HG03159 (cell line): ENCODE data around the gene RRP7A.
"Not testable (repeated sequence)": the region's sequence is repeated elsewhere in the genome, so short reads cannot be mapped to it uniquely, and the experiment has no call there.

Source experiments
- ATAC-seq: cut with Tn5 transposase; IDR thresholded peaks from one replicate; pipeline ENCODE4 v1.9.1; 2021; ENCODE audit warnings: mild to moderate bottlenecking, moderate library complexity; ENCODE audit not compliant: unreplicated experiment

Gene RRP7A

DNA sequence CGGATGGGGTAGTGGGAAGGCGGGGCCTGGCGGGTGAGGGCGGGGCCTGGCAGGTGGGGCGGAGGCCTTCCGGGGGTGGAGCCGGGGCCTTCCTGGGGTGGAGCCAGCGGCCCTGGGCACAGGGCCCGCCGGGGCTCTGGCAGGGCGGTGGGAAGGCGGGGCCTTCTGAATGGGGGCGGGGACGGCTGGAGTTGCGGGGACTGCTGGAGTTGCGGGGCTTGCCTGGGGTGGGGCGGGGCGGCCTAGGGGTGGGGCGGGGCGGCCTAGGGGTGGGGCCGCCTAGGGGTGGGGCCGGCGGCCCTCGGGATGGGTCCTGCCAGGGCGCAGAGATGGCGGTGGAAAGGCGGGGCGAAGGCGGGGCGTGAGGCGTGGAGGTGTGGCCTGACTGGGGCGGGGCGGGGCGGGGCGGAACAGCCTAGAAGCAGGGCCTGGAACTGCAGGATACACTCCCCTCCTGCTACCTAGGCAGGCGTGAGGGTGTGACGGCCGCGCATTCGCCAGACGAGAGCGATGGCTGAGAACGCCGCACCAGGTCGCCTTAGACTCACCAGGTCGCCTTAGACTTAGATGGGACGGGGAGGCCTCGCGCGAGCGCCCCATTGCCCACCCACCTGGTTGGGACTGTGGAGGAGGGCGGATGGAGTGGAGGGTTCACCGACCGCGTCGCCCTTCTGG lies 19.3 kb downstream of the RRP7A start:
- ATAC-seq = peak; percentile 66

DNA sequence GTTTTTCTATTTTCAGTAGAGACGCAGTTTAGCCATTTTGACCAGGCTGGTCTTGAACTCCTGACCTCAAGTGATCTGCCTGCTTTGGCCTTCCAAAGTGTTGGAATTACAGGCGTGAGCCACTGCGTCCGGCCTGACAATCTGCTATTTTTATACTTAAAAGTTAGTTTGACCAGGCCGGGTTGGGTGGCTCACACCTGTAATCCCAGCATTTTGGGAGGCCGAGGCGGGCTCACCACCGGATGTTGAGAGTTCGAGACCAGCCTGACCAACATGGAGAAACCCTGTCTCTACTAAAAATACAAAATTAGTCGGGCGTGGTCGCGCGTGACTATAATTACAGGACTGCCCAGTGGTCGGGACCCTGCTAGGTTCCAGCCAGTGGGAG lies 19.8 kb downstream of the RRP7A start:
- not testable (repeated sequence) for ATAC-seq

DNA sequence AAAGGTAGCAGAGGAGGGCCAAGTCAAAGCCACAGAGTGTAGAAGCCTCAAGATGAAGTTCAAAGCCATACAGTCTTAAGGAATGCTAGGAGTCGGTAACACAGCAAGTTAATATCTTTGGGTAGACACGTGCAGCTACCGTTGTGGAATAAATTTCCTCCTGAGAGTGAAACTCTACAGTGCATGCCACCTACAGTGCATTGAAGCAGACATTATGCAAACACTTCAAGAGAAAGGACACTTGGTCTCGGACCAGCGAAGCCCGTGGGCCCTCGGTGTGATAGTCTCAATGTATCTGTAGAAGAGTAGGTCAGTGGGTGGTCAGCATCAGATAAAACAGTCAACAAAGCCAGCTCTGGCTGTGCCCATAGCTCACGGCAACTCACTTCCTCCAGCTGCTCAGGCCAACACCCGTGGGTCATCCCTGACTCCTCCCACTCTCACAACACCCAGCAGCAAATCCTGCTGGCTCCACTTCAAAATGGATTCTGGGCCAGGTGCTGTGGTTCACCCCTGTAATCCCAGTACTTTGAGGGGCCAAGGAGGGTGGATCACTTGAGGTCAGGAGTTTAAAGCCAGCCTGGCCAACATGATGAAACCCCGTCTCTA lies 24.0 kb downstream of the RRP7A start:
- not testable (repeated sequence) for ATAC-seq

DNA sequence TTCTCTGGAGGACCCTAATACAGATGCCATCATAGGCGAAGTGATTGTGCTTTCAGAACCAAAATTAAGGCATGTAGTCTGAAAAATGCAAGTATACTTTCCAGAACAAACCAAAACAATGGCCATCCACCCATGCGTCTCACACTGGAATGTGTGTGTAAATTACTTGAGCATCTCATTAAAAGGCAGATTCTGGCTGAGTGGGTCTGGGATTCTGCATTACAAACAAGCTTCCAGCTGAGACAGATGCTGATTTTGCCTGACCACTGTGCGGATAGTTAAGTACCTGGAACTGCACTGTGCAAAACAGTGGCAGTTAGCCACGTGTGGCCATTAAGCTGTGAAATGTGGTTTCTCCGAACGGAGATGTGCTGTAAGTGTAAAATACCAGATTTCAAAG lies 26.2 kb downstream of the RRP7A start:
- no peak for ATAC-seq

DNA sequence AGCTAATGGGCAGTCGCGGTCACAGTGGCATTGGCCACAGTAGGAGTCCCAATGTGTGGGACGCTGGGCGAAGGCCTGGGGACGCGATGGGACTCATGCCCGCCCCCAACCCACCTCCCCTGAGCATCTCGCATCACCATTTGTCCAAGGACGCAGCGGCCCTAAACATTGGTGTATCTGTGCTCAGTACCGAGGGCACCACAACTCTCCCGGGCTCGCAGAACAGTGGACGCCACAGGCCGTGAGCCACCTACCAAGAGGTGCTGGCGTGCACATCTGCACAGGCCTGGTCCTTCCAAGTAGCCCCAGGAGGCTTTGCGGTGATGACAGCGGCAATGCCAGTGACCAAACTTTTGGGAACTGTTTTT lies 27.3 kb downstream of the RRP7A start:
- ATAC-seq = no peak

DNA sequence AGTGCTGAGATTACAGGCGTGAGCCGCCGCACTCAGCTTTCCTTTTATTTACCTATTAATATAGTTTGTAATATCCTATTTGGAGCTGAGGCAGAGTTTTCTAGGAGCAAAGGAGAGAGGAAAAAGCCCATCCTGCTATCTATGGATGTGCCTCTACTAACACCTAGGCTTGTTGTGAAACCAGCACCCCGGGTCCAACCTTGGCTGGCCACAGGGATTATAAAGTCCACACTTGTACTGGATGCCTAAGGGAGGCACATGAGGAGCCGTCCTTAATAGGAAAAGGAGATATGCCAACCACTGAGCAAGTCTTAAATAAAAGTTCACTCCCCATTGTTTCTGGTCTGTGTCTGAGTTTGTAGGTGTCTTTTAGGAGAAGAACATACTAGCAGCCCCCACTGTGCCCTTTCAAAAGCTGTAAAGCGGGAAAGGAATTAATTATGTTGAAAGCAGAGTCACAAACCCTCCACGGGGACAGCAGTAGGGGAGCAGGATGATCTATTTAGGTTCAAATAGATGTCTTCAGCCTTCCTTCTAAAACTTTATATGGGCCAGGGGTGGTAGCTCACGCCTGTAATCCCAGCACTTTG lies 29.3 kb downstream of the RRP7A start:
- no peak for ATAC-seq

DNA sequence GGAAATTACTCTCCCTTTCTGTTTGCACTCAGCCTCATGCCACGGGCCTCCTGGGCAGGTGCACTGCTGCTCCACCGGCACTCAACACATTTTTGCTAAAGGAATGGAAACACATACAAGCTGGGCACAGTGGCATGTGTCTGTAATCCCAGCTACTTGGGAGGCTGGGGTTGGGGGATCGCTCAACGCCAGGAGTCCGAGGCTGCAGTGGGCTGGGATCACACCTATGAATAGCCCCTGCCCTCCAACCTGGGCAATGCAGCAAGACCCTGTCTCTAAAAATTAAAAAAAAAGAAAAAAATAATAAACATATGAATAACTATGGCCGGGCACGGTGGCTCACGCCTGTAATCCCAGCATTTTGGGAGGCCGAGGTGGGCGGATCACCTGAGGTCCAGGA lies 30.6 kb downstream of the RRP7A start:
- no peak for ATAC-seq

DNA sequence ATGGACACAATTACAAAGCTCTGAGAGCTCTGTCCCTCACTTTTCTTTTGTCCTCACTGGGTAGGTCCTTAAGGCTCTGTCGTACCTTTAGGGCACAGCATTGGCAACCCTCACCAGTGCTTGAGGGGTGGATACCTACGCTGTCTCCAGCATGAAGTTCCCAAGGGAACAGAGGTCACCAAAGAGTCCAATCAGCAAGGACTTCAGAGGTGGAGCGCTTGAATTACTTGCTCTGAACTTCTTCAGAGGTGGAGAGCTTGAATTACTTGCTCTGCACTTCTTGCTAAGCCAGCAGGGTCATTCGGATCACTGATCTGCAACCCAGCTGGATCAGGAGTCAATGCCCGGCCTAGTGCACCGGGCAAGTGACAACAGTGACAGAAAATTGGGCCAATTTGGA lies 35.1 kb downstream of the RRP7A start:
- no peak for ATAC-seq

DNA sequence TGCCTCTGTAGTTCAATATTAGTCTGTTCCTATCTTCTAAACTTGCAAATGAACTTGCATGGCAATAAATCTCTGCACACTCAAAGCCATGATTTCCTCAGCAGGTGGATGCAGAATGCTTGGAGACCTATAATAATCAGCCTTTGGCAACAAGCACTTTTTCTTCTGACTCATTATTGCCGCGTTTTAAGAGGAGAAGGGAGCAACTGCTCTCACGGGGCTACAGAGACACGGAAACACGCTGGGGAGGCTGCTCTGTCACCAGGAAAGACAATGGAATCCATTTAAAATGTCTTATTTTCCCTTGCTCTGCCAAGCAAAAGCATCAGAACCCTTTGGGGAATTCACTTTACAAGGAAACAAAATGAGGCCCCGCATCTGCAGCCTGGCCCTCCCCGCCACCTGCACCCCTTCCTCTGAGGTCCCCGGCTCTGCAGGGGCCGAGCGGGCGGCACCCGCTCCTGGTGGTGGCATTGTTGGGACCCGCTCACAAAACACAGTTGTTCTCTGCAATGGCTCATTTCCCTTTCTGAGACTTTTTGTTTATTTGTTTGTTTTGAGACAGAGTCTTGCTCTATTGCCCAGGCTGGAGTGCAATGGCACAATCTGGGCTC lies 35.9 kb downstream of the RRP7A start:
- not testable (repeated sequence) for ATAC-seq

DNA sequence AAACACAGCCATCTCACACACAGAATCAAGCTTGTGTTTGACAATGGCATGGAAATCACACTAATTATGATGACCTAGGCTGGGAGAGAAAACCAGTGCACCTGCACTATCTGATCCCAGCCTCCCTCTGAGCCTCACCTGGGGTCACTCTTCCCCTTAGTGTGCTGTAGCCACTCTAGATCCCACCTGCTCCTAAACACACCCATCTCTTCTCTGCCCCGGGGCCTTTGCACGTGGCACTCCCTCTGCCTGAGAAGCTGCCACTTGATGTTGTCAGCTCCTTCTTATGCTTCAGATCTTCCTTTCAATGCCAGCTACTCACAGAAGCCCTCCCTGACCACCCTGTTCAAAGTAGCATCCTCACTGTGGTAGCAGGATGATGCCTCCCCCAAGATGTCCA lies 44.5 kb downstream of the RRP7A start:
- ATAC-seq = no peak

DNA sequence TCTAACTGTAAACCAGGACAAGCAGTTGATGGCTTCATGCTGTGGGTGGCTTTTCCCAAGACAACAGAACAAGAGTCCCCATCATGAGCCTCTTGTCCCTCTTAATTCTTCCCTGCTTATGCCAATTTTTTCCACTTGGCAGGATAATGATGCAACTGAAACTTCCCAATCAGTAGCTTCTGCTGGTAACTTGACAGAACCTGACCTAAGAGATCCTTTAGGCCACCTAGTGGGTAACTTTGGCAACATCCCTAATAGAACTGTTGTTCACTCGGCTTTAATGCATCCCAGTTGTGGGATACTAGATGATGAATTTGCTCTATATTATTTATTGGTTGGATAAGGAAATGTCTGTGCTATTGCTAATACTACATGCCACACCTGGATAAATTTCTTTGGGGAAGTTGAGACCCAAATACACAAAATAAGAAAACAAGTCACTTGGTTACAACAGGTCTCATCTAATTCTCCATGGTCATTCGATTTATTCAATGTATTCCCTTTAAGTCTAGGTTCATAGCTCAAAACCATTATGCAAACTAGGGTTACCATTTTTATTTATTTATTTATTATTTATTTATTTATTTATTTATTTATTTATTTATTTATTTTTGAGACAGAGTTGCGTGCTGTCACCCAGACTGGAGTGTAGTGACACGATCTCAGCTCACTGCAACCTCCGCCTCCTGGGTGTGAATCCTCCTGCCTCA lies 46.0 kb downstream of the RRP7A start:
- ATAC-seq = no peak

DNA sequence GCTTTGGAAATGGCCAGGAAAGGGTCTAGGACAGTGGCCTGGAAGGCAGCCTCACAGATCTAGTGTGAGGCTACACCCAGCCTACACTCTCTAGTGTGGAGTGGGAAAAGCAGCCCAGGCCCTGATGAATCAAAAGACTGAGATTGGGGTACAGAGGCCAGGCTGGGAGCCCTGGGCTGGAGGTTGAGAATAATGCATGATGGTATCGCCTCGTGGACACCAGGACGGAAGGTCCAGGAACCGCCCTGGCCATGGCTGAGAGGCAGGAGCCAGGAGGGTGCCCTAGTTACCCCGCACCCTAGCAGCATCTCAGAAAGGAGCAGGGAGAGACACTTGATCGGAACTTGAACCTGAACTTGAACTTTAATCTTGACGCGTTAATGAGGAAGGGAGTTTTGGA lies 46.9 kb downstream of the RRP7A start:
- ATAC-seq = no peak

DNA sequence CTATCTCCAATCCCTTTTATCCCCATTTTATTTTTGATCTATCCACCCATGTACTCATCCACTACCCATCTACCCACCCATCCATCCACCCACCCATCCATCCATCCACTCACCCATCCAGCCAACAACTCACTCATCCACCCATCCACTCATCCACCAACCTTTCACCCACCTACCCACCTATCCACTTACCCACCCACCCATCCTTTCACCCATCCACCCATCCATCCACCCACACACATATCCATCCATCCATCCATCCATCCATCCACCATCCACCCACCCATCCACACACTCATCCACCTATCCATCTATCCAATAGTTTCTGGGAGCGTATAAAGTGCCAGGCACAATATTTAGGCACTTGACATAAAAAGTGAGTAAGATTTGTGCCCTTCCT lies 48.2 kb downstream of the RRP7A start:
- no peak for ATAC-seq

DNA sequence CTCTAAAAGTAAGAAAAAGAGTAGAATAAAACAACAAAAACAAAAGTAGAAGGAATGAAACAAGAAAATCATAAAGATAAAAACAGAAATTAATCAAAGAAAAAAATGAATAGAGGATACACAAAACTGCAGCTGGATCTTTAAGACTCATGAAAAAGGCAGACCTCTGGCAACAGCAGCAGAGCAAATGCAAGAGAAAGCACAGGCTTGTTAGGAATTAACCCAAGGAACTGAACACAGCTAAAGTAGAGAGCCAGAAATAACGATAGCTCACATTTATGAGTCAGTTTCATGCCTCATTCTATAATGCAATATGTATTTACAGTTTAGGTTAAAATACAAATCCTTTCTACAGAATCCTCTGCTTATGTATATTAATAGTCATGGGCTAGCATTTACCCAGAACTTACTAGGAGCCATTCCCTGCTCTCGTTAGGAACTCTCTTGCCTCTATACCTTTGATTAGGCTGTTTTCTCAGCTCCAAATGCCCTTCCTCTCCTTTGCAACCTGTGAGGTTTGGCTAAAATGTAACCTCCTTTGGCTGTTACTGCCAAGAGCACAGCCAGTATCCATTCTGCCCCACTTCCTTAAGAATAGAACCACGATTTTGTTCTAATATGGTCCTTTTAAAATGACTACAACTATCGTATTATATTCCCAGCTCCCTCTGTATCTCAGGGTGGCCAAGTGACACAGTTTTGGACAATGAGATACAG lies 49.1 kb downstream of the RRP7A start:
- ATAC-seq = no peak

DNA sequence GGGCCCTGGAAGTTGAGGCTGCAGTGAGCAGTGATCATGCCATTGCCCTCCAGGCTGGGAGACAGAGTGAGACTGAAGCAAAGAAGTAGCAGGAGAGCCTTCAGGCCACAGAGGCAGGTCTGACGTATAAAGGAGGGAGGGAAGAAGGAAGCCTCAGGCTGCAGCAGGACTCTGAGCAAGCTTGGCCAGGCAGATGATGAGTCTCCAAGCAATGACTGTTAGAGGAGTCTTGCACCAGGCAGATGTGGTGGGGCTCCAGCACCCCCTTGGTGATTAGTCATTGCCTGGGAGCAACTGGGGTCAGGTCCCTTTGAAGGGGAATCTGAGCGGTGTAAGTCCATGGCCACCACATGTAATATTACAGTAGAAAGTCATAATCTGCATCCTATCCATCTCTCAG lies 50.8 kb downstream of the RRP7A start:
- ATAC-seq = no peak

DNA sequence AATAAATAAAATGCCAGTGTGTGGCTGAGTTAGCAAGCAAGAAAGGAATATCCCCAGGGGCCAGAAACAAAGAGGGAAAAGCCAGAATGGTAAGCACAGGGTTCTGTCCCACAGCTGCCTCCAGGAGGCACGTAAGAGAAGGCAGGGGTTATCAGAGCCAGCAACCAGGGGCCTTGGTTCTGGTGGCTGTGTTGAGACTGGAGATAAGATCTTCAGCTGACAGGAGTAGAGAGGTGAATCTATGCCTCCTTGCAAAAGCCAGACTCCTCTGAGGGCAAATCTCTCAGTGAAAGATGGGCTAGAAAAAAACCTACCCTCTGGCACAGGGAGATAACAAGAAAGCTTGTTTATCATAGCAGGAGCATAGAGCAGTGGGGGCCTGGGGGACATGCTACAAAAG lies 57.6 kb downstream of the RRP7A start:
- no peak for ATAC-seq

DNA sequence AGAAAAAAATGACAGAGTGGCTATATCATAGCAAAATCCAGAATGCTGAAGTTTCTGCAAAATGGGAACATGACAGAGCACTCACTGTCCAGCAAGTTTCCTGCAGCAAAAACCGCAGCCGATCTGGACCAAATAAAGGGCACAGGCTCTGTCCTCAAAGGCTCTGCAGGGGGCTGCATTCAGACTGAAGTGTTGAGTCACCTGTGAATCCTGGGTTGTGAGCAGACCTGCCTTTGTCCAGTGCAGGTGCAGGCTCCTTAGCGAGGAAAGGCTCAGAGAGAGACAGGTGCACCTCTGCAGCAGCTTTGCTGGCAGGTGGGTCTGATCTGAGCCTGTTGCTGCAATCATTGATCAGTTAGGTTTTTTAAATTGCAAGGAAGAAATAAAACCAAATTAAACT lies 58.1 kb downstream of the RRP7A start:
- ATAC-seq = no peak
